Prostate gland (tissue), 2 donors: Measurements from ENCODE around the gene RAB5IF. TPM values are rescaled to one million over a fixed set of nuclear protein-coding genes. Genes with fewer than 3 reads are reported as not detected.

Source experiments
- DNase-seq: peaks from one replicate; pipeline ENCODE4 v3.0.0-alpha.2; 2019; ENCODE audit warnings: low spot score
- H3K27ac ChIP-seq, 2 donors: fragments of 200-600 bp; sonication (generic); 2 replicates each; pipeline ENCODE4 v1.5.1; 2017 to 2019
- H3K27me3 ChIP-seq: fragments of 200-600 bp; sonication (generic); replicated peaks from 2 replicates; pipeline ENCODE4 v1.5.1; 2019; ENCODE audit not compliant: insufficient read depth
- H3K36me3 ChIP-seq, 2 donors: fragments of 200-600 bp; sonication (generic); 1 replicate in 1 of 2; 2 replicates in 1 of 2; pipeline versions ENCODE4 v1.5.1 to v1.8.1; 2017 to 2019
- H3K4me1 ChIP-seq: fragments of 200-600 bp; sonication (generic); replicated peaks from 2 replicates; pipeline ENCODE4 v1.5.1; 2019
- H3K4me3 ChIP-seq, 2 donors: fragments of 200-600 bp; sonication (generic); 2 replicates each; pipeline ENCODE4 v1.5.1; 2017 to 2019
- H3K9me3 ChIP-seq: fragments of 200-600 bp; sonication (generic); 2 replicates; pipeline ENCODE4 v1.5.1; 2017
- CTCF ChIP-seq, 4 experiments: fragments of 200-600 bp in 2 of 4; fragments of 450-650 bp in 2 of 4; sonication (generic) in 2 of 4; IDR thresholded peaks; 1 replicate in 3 of 4; 2 replicates in 1 of 4; pipeline ENCODE4 v1.5.1; 2016 to 2019; ENCODE audit warnings: antibody characterized with exemption in 4 of 4, mild to moderate bottlenecking in 2 of 4, moderate library complexity in 2 of 4
- POLR2A ChIP-seq: fragments of 450-650 bp; IDR thresholded peaks from one replicate; pipeline ENCODE4 v1.6.1; 2016; ENCODE audit warnings: antibody characterized with exemption, mild to moderate bottlenecking
- POLR2AphosphoS5 ChIP-seq: sonication (generic); formaldehyde crosslinking; IDR thresholded peaks from one replicate; pipeline ENCODE4 v1.6.1; 2017; ENCODE audit warnings: antibody characterized with exemption
- WGBS: methylation state at CpG from one replicate; pipeline ENCODE4 v1.1.5; 2018; 5-methylcytosine and 5-hydroxymethylcytosine counted together
- intact Hi-C: fragments of 100-400 bp; cut with DNase I; formaldehyde crosslinking; loops from one replicate; pipeline ENCODE4 v1.14.2; 2022
- total RNA-seq, 2 donors: library from RNA; depleted of rRNA; stranded (reverse); fragments of >200 nt; gene quantifications; one replicate each; pipeline ENCODE4 v1.1.0, GENCODE V29; 2016

RAB5IF gene
- total RNA-seq, 2 donors from 2014 or later: 72.8 to 92.3 TPM

- intact Hi-C loops: no loop called here
- H3K27ac ChIP-seq: no peak overlapping the region
- no peaks in the 10 kb centered on the region for H3K4me1 ChIP-seq
- no peaks in the 10 kb centered on the region for H3K9me3 ChIP-seq
- no peak for TF ChIP-seq CTCF (IDR thresholded peaks at IDR 0.05)
- TF ChIP-seq POLR2AphosphoS5: no peak
- TF ChIP-seq POLR2A: no peak
- WGBS: 55% methylated on average over 8 of the region's 8 CpGs
- H3K4me3 ChIP-seq: no peak overlapping the region
- no peak for DNase-seq
- no peaks in the 10 kb centered on the region for H3K27me3 ChIP-seq
- H3K36me3 ChIP-seq: no peaks in the 10 kb centered on the region
Observed at GRCh38 chr20:36647196-36648121, 41.9 kb downstream of the RAB5IF start.

- WGBS: 86% methylated on average over 9 of the region's 9 CpGs
- Histone ChIP-seq H3K36me3 (peaks cover 0 to 8% of the 10 kb centered on the region in 2 donors), H3K4me3 (no peak overlapping the region), H3K4me1 (no peaks in the 10 kb centered on the region), H3K27ac (no peak overlapping the region), H3K9me3 (no peaks in the 10 kb centered on the region), H3K27me3 (no peaks in the 10 kb centered on the region)
- no peak for DNase-seq
- no peak for TF ChIP-seq CTCF (IDR thresholded peaks at IDR 0.05)
- TF ChIP-seq POLR2AphosphoS5: no peak
- no peak for TF ChIP-seq POLR2A
- intact Hi-C loops: no loop called here
Observed at GRCh38 chr20:36653456-36653855, 47.9 kb downstream of the RAB5IF start.

GRCh38 chr20:36654506-36654905 is 48.9 kb downstream of the RAB5IF start:
- Histone ChIP-seq H3K27ac (no peak overlapping the region), H3K4me3 (no peak overlapping the region), H3K27me3 (no peaks in the 10 kb centered on the region), H3K4me1 (no peaks in the 10 kb centered on the region), H3K36me3 (peaks cover 0 to 8% of the 10 kb centered on the region in 2 donors), H3K9me3 (no peaks in the 10 kb centered on the region)
- no peak for DNase-seq
- WGBS: 93% methylated on average over 8 of the region's 8 CpGs
- TF ChIP-seq POLR2A (no peak), CTCF (IDR thresholded peaks at IDR 0.05) (no peak), POLR2AphosphoS5 (no peak)
- intact Hi-C loops: no loop called here

- no peaks in the 10 kb centered on the region for H3K9me3 ChIP-seq
- TF ChIP-seq CTCF (IDR thresholded peaks at IDR 0.05) (no peak), POLR2AphosphoS5 (no peak), POLR2A (no peak)
- no peaks in the 10 kb centered on the region for H3K4me1 ChIP-seq
- 90% methylated on average over 3 of the region's 3 CpGs for WGBS
- no peak overlapping the region for H3K27ac ChIP-seq
- H3K27me3 ChIP-seq: no peaks in the 10 kb centered on the region
- intact Hi-C loops: no loop called here
- no peak for DNase-seq
- peaks cover 0 to 8% of the 10 kb centered on the region in 2 donors for H3K36me3 ChIP-seq
- no peak overlapping the region for H3K4me3 ChIP-seq
Observed at GRCh38 chr20:36655004-36655403, 49.4 kb downstream of the RAB5IF start.

GRCh38 chr20:36656733-36657132 is 51.2 kb downstream of the RAB5IF start:
- WGBS: 71% methylated on average over 4 of the region's 4 CpGs
- no peak overlapping the region for H3K27ac ChIP-seq
- H3K27me3 ChIP-seq: no peaks in the 10 kb centered on the region
- no peak overlapping the region for H3K4me3 ChIP-seq
- no peaks in the 10 kb centered on the region for H3K4me1 ChIP-seq
- DNase-seq: no peak
- peaks cover 0 to 8% of the 10 kb centered on the region in 2 donors for H3K36me3 ChIP-seq
- no peak for TF ChIP-seq POLR2AphosphoS5
- TF ChIP-seq CTCF (IDR thresholded peaks at IDR 0.05): no peak
- intact Hi-C loops: no loop called here
- H3K9me3 ChIP-seq: no peaks in the 10 kb centered on the region
